HG02798 (cell line): ENCODE results near the gene POU2F1.
"Not testable (repeated sequence)": the region's sequence is repeated elsewhere in the genome, so short reads cannot be mapped to it uniquely, and the experiment has no call there.

Experiments
- ATAC-seq: cut with Tn5 transposase; IDR thresholded peaks from one replicate; pipeline ENCODE4 v1.9.1; 2021; ENCODE audit warnings: mild to moderate bottlenecking; ENCODE audit not compliant: unreplicated experiment, poor library complexity

POU2F1 gene

GRCh38 chr1:167229719-167230385 is 9.2 kb downstream of the POU2F1 start:
- ATAC-seq = no peak

GRCh38 chr1:167230437-167230836 is 9.8 kb downstream of the POU2F1 start:
- ATAC-seq = no peak

- no peak for ATAC-seq
Observed at GRCh38 chr1:167231873-167232450, 11.3 kb downstream of the POU2F1 start.

GRCh38 chr1:167232801-167233200 is 12.1 kb downstream of the POU2F1 start:
- no peak for ATAC-seq

- no peak for ATAC-seq
Observed at GRCh38 chr1:167233373-167233772, 12.7 kb downstream of the POU2F1 start.

GRCh38 chr1:167237000-167237399 is 16.3 kb downstream of the POU2F1 start:
- ATAC-seq = no peak

GRCh38 chr1:167238713-167239112 is 18.0 kb downstream of the POU2F1 start:
- no peak for ATAC-seq

GRCh38 chr1:167239257-167239656 is 18.6 kb downstream of the POU2F1 start:
- ATAC-seq = no peak

- ATAC-seq = no peak
Observed at GRCh38 chr1:167244244-167244643, 23.6 kb downstream of the POU2F1 start.

GRCh38 chr1:167245168-167245567 is 24.5 kb downstream of the POU2F1 start:
- ATAC-seq = not testable (repeated sequence)

- ATAC-seq = no peak
Observed at GRCh38 chr1:167246971-167247370, 26.3 kb downstream of the POU2F1 start.

- no peak for ATAC-seq
Observed at GRCh38 chr1:167247754-167248153, 27.1 kb downstream of the POU2F1 start.

GRCh38 chr1:167248707-167249642 is 28.3 kb downstream of the POU2F1 start:
- peak; percentile 12 for ATAC-seq

GRCh38 chr1:167249702-167250101 is 29.0 kb downstream of the POU2F1 start:
- ATAC-seq = peak; percentile 76

GRCh38 chr1:167250482-167250881 is 29.8 kb downstream of the POU2F1 start:
- ATAC-seq = no peak

GRCh38 chr1:167251472-167251871 is 30.8 kb downstream of the POU2F1 start:
- no peak for ATAC-seq

- ATAC-seq = no peak
Observed at GRCh38 chr1:167252986-167253385, 32.3 kb downstream of the POU2F1 start.

- ATAC-seq = no peak
Observed at GRCh38 chr1:167258858-167259257, 38.2 kb downstream of the POU2F1 start.

GRCh38 chr1:167262836-167263235 is 42.1 kb downstream of the POU2F1 start:
- no peak for ATAC-seq

- no peak for ATAC-seq
Observed at GRCh38 chr1:167263344-167263743, 42.7 kb downstream of the POU2F1 start.

- ATAC-seq = no peak
Observed at GRCh38 chr1:167263819-167264464, 43.3 kb downstream of the POU2F1 start.
